Stimulated activated CD8-positive, alpha-beta memory T cell treated with anti-CD3 and anti-CD28 coated beads, Interleukin-15, amount 100 ng/mL, for 4 hours (primary cell): Measurements from ENCODE around the gene RGS3.
"Not testable (repeated sequence)": the region's sequence is repeated elsewhere in the genome, so short reads cannot be mapped to it uniquely, and the experiment has no call there.

Experiments used
- DNase-seq, 2 donors: peaks; one replicate each; pipeline ENCODE4 v3.0.0-alpha.2; 2020; ENCODE audit warnings: low read depth in 2 of 2

The RGS3 gene

GRCh38 chr9:113488490-113488889 lies 25.0 kb downstream of the RGS3 start:
- DNase-seq = no peak

- DNase-seq = not testable (repeated sequence)
Measured at GRCh38 chr9:113491147-113491546, 27.6 kb downstream of the RGS3 start.

- no peak for DNase-seq
Measured at GRCh38 chr9:113492343-113493202, 29.0 kb downstream of the RGS3 start.

- no peak for DNase-seq
Measured at GRCh38 chr9:113493203-113493520, 29.6 kb downstream of the RGS3 start.

- DNase-seq = no peak
Measured at GRCh38 chr9:113495526-113495925, 32.0 kb downstream of the RGS3 start.

- no peak for DNase-seq
Measured at GRCh38 chr9:113497051-113497450, 33.5 kb downstream of the RGS3 start.

GRCh38 chr9:113499153-113499875 lies 35.8 kb downstream of the RGS3 start:
- no peak for DNase-seq

GRCh38 chr9:113499876-113500497 lies 36.5 kb downstream of the RGS3 start:
- no peak for DNase-seq

GRCh38 chr9:113501129-113501686 lies 37.7 kb downstream of the RGS3 start:
- no peak for DNase-seq

GRCh38 chr9:113501852-113502251 lies 38.3 kb downstream of the RGS3 start:
- DNase-seq = no peak

GRCh38 chr9:113502427-113503034 lies 39.0 kb downstream of the RGS3 start:
- DNase-seq = no peak

GRCh38 chr9:113503131-113503541 lies 39.6 kb downstream of the RGS3 start:
- no peak for DNase-seq

GRCh38 chr9:113503613-113504211 lies 40.2 kb downstream of the RGS3 start:
- DNase-seq = no peak

- no peak for DNase-seq
Measured at GRCh38 chr9:113504725-113505590, 41.4 kb downstream of the RGS3 start.

- no peak for DNase-seq
Measured at GRCh38 chr9:113506090-113506589, 42.6 kb downstream of the RGS3 start.

GRCh38 chr9:113507256-113507655 lies 43.7 kb downstream of the RGS3 start:
- DNase-seq = no peak

GRCh38 chr9:113508111-113508749 lies 44.7 kb downstream of the RGS3 start:
- no peak for DNase-seq

- DNase-seq = no peak
Measured at GRCh38 chr9:113509463-113509862, 45.9 kb downstream of the RGS3 start.

GRCh38 chr9:113511047-113511521 lies 47.6 kb downstream of the RGS3 start:
- DNase-seq = no peak
